Stomach (tissue), 9 donors: ENCODE data around the gene ILF3. TPM values are rescaled to one million over a fixed set of nuclear protein-coding genes. Genes with fewer than 3 reads are reported as not detected.
A peak's percentile ranks its signal among the peaks of the same experiment; 100 is the strongest.

Experiments used
- DNase-seq, 2 donors: peaks; one replicate each; pipeline versions ENCODE4 v3.0.0 to v3.0.0-alpha.2; 2013 to 2019
- H3K27ac ChIP-seq, 5 donors: fragments of 200-600 bp in 4 of 5; sonication (generic) in 4 of 5; one replicate each; pipeline ENCODE4 v1.5.1; 2013 to 2019; ENCODE audit warnings: mild to moderate bottlenecking in 1 of 5, moderate library complexity in 1 of 5
- H3K27me3 ChIP-seq, 3 donors: fragments of 200-600 bp; sonication (generic); one replicate each; pipeline ENCODE4 v1.5.1; 2017 to 2019; ENCODE audit warnings: mixed run types in 1 of 3
- H3K36me3 ChIP-seq, 4 donors: fragments of 200-600 bp; sonication (generic); 1 replicate in 3 of 4; 2 replicates in 1 of 4; pipeline ENCODE4 v1.5.1; 2016 to 2019
- H3K4me1 ChIP-seq, 4 donors: fragments of 200-600 bp; sonication (generic); one replicate each; pipeline ENCODE4 v1.5.1; 2016 to 2019
- H3K4me3 ChIP-seq, 4 donors: fragments of 200-600 bp; sonication (generic) in 3 of 4; one replicate each; pipeline ENCODE4 v1.5.1; 2016 to 2019; ENCODE audit warnings: mild to moderate bottlenecking in 1 of 4
- H3K9me3 ChIP-seq, 4 donors: fragments of 200-600 bp; sonication (generic); one replicate each; pipeline ENCODE4 v1.5.1; 2016 to 2019
- CTCF ChIP-seq, 7 experiments: fragments of 450-650 bp in 4 of 7; fragments of 200-600 bp in 3 of 7; sonication (generic) in 3 of 7; IDR thresholded peaks; one replicate each; pipeline ENCODE4 v1.5.1; 2016 to 2019; ENCODE audit warnings: antibody characterized with exemption in 7 of 7, control low read depth in 2 of 7, mild to moderate bottlenecking in 1 of 7
- EP300 ChIP-seq: sonication (generic); formaldehyde crosslinking; IDR thresholded peaks from one replicate; pipeline ENCODE4 v1.6.1; 2017; ENCODE audit warnings: antibody characterized with exemption
- POLR2A ChIP-seq, 4 donors: fragments of 450-650 bp; IDR thresholded peaks; one replicate each; pipeline ENCODE4 v1.6.1; 2016; ENCODE audit warnings: antibody characterized with exemption in 4 of 4, control low read depth in 2 of 4, mild to moderate bottlenecking in 1 of 4, moderate library complexity in 1 of 4
- POLR2AphosphoS5 ChIP-seq, 3 donors: sonication (generic); formaldehyde crosslinking; IDR thresholded peaks; one replicate each; pipeline ENCODE4 v1.6.1; 2016; ENCODE audit warnings: antibody characterized with exemption in 3 of 3
- WGBS, 5 donors: extraction: QIAGEN DNeasy Blood & Tissue Kit in 3 of 5; methylation state at CpG; one replicate each; pipeline versions ENCODE4 v1.1.5 to v1.1.7; 2013 to 2018; 5-methylcytosine and 5-hydroxymethylcytosine counted together
- intact Hi-C: fragments of 100-400 bp; cut with DNase I; formaldehyde crosslinking; loops from one replicate; pipeline ENCODE4 v1.15.1; 2023; ENCODE audit warnings: low total_unique reads
- polyA plus RNA-seq, 3 donors: library from polyadenylated mRNA; stranded (reverse); fragments of 200-250 nt; gene quantifications; one replicate each; pipeline ENCODE4 v1.2.3, GENCODE V29; 2013
- total RNA-seq, 5 donors: library from RNA; depleted of rRNA; stranded (reverse); fragments of >200 nt; gene quantifications; one replicate each; pipeline versions ENCODE4 v1.1.0 to v1.2.3, GENCODE V29; 2014 to 2016
- donor health status: healthy with polysubstance abuse.
- donor health status: Bipolar disorder and iron deficiency.
- donor health status: healthy.

Gene ILF3
- total and polyA plus RNA-seq, 8 donors, result 33.5 to 381 (median 90.4) TPM

GRCh38 chr19:10643172-10643967 is 10.8 kb upstream of the ILF3 start:
- H3K36me3 ChIP-seq, result peaks cover 35 to 58% (median 55%) of the 10 kb centered on the region in 4 donors
- no peaks in the 10 kb centered on the region for H3K27me3 ChIP-seq
- peaks cover 17 to 60% (median 34%) of the 10 kb centered on the region in 4 donors for H3K4me1 ChIP-seq
- TF ChIP-seq EP300 (no peak), POLR2AphosphoS5 (IDR thresholded peaks at IDR 0.05) (no peak), POLR2A (IDR thresholded peaks at IDR 0.05) (no peak), CTCF (IDR thresholded peaks at IDR 0.05) (no peak)
- 43 to 64% (median 49%) methylated on average over 12 to 21 of the region's 21 CpGs for WGBS, 5 donors
- intact Hi-C loops, result no loop called here
- DNase-seq, result peak in 1 of 2 donors; percentile 26
- H3K4me3 ChIP-seq, result no peak overlapping the region
- H3K9me3 ChIP-seq, result no peaks in the 10 kb centered on the region
- peak overlapping the region; percentile 49 to 66 (median 55) for H3K27ac ChIP-seq

- Histone ChIP-seq H3K36me3 (peaks cover 31 to 52% (median 49%) of the 10 kb centered on the region in 4 donors), H3K9me3 (no peaks in the 10 kb centered on the region), H3K4me3 (no peak overlapping the region), H3K4me1 (peaks cover 17 to 57% (median 32%) of the 10 kb centered on the region in 4 donors), H3K27ac (peak overlapping the region; percentile 49 to 66 (median 55)), H3K27me3 (no peaks in the 10 kb centered on the region)
- DNase-seq, result peak in 1 of 2 donors; percentile 69
- WGBS, 5 donors, result 20 to 37% (median 29%) methylated on average over 3 of the region's 3 CpGs
- intact Hi-C loops, result loop anchor here (2.0 kb wide), 1 partner anchor 63 kb away; no protein-coding TSS in a partner anchor
- TF ChIP-seq POLR2A (IDR thresholded peaks at IDR 0.05), result no peak
- no peak for TF ChIP-seq EP300
- TF ChIP-seq CTCF (IDR thresholded peaks at IDR 0.05), result no peak
- no peak for TF ChIP-seq POLR2AphosphoS5 (IDR thresholded peaks at IDR 0.05)
Measured at GRCh38 chr19:10643968-10644259, 10.2 kb upstream of the ILF3 start.

- peak; percentile 87 to 95 for DNase-seq
- 10 to 14% (median 13%) methylated on average over 12 to 14 of the region's 14 CpGs for WGBS, 5 donors
- TF ChIP-seq CTCF (IDR thresholded peaks at IDR 0.05) (peak in 5 of 7 experiments; percentile 75 to 96 (median 80)), POLR2AphosphoS5 (IDR thresholded peaks at IDR 0.05) (peak in 1 of 3 donors; percentile 82), POLR2A (IDR thresholded peaks at IDR 0.05) (no peak), EP300 (no peak)
- intact Hi-C loops, result loop anchor here (2.0 kb wide), 1 partner anchor 64 kb away; no protein-coding TSS in a partner anchor
- Histone ChIP-seq H3K27me3 (no peaks in the 10 kb centered on the region), H3K36me3 (peaks cover 26 to 47% (median 44%) of the 10 kb centered on the region in 4 donors), H3K4me3 (no peak overlapping the region), H3K4me1 (peaks cover 17 to 52% (median 27%) of the 10 kb centered on the region in 4 donors), H3K9me3 (no peaks in the 10 kb centered on the region), H3K27ac (peak overlapping the region; percentile 49 to 66 (median 55))
Measured at GRCh38 chr19:10644260-10645007, 9.7 kb upstream of the ILF3 start.

GRCh38 chr19:10646456-10647159 is 7.5 kb upstream of the ILF3 start:
- TF ChIP-seq EP300, result no peak
- TF ChIP-seq CTCF (IDR thresholded peaks at IDR 0.05), result no peak
- TF ChIP-seq POLR2AphosphoS5 (IDR thresholded peaks at IDR 0.05), result no peak
- no peak for TF ChIP-seq POLR2A (IDR thresholded peaks at IDR 0.05)
- WGBS, 5 donors, result 35 to 68% (median 45%) methylated on average over 12 of the region's 12 CpGs
- peaks cover 17 to 42% (median 28%) of the 10 kb centered on the region in 4 donors for H3K4me1 ChIP-seq
- peak overlapping the region in 1 of 5 donors; percentile 1 for H3K27ac ChIP-seq
- H3K36me3 ChIP-seq, result peaks cover 14 to 25% (median 22%) of the 10 kb centered on the region in 4 donors
- no peak for DNase-seq
- H3K27me3 ChIP-seq, result no peaks in the 10 kb centered on the region
- no peak overlapping the region for H3K4me3 ChIP-seq
- intact Hi-C loops, result no loop called here
- H3K9me3 ChIP-seq, result no peaks in the 10 kb centered on the region
